Upper lobe of right lung (tissue), 1 donor: ENCODE data around the gene CDK18. TPM values are rescaled to one million over a fixed set of nuclear protein-coding genes. Genes with fewer than 3 reads are reported as not detected.

Source experiments
- ATAC-seq: fragments of 200-7000 bp; cut with Tn5 transposase; one replicate; pipeline ENCODE4 v1.9.1; 2020; ENCODE audit warnings: mild to moderate bottlenecking, moderate library complexity
- DNase-seq: peaks from one replicate; pipeline ENCODE4 v3.0.0-alpha.2; 2020
- H3K27ac ChIP-seq: fragments of 200-600 bp; one replicate; pipeline ENCODE4 v1.8.0; 2022
- H3K27me3 ChIP-seq: fragments of 200-600 bp; one replicate; pipeline ENCODE4 v1.8.0; 2022; ENCODE audit warnings: mild to moderate bottlenecking
- H3K36me3 ChIP-seq: fragments of 200-600 bp; one replicate; pipeline ENCODE4 v1.8.0; 2022
- H3K4me1 ChIP-seq: fragments of 200-600 bp; one replicate; pipeline ENCODE4 v1.8.0; 2022
- H3K4me3 ChIP-seq: fragments of 200-600 bp; one replicate; pipeline ENCODE4 v1.8.0; 2022; ENCODE audit warnings: mild to moderate bottlenecking
- H3K9me3 ChIP-seq: fragments of 200-600 bp; one replicate; pipeline ENCODE4 v1.8.0; 2022
- CTCF ChIP-seq: fragments of 200-600 bp; IDR thresholded peaks from one replicate; pipeline ENCODE4 v1.8.0; 2022; ENCODE audit warnings: antibody characterized with exemption
- intact Hi-C: fragments of 100-400 bp; cut with DNase I; formaldehyde crosslinking; loops from one replicate; pipeline ENCODE4 v1.11.0; 2022
- total RNA-seq: library from RNA; stranded (reverse); fragmentation: NEBNext Ultra II Directional; extraction: Animal tissue kit (Norgen Biotek cat#: 25700); gene quantifications from one replicate; pipeline ENCODE4 v1.2.1, GENCODE V29; 2021
- donor health status: DM: no; HTN: yes; CAD: no; lungs with severe emphysema.

CDK18 gene
- total RNA-seq, 1 donor from 2014 or later: 31.6 TPM

- intact Hi-C loops: no loop called here
- Histone ChIP-seq H3K27ac (no peak overlapping the region), H3K4me3 (no peak overlapping the region), H3K27me3 (no peaks in the 10 kb centered on the region), H3K4me1 (peaks cover 16% of the 10 kb centered on the region), H3K9me3 (no peaks in the 10 kb centered on the region), H3K36me3 (no peaks in the 10 kb centered on the region)
- ATAC-seq (no peak), DNase-seq (no peak)
- TF ChIP-seq CTCF: no peak
Observed at GRCh38 chr1:205510308-205510950, 6.0 kb downstream of the CDK18 start.

DNA sequence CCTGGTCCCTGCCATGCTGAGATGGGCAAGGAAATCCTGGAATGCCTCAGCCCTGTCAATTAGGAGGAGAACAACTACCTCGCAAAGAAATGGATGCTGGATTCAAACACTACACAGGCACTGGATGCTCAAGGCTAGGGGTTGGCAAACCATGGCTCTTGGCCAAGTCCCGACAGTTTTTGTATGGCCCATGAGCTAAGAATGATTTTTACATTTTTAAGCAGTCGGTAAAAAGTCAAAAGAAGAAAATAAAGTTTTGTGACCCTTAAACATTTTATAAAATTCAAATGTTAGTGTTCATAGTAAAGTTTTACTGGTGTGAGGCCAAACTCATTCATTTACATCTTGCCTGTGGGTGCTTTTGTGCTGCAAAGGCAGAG lies 6.5 kb downstream of the CDK18 start:
- intact Hi-C loops: no loop called here
- ATAC-seq (no peak), DNase-seq (no peak)
- Histone ChIP-seq H3K27ac (no peak overlapping the region), H3K9me3 (no peaks in the 10 kb centered on the region), H3K36me3 (no peaks in the 10 kb centered on the region), H3K27me3 (no peaks in the 10 kb centered on the region), H3K4me1 (peaks cover 14% of the 10 kb centered on the region), H3K4me3 (no peak overlapping the region)
- TF ChIP-seq CTCF: no peak

DNA sequence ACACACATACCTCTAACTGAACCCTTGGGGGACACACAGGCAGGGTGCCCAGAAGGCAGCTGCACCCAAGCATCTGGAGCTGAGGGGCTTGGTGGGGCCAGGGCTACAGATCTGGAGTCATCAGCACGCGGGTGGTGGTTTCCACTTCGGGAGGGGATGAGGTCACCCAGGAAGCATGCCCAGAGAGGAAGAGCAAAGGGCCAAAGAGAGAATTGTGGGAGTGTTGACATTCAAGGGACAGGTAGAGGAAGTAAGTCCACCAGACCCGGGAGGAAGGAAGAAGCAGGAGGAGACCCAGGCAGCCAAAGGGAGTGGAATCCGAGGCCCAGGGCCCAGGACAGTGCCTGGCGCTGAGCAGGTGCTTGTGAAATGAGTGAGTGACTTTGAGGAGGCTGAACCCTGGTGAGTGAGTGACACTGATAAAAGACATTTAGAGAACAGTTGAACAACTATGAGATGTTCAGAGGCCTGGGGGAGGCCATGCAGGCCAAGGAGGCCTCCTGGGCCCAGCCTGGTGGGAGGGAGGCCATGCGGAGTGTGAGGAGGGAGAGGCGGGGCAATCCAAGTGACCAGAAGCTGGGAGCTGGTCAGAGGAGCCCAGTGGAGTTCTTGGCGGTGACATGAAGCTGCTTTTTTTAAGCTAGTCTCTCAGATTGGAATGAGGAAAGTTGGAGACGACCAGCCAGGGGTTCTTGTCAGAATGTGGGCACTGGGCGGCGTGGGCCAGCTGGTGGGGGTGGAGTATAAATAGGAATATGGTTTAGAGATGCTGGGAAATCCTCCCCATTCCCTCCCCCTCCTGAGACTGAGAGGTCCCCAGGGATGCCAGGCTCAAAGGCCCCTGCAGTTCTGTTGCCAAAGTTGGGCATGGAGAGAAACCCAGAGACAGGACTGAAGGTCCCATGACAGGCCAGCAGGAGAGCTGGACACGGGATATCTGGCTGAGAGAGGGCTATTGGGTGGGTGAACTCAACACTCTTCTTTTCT lies 7.9 kb downstream of the CDK18 start:
- no peak for DNase-seq
- peak overlapping the region; percentile 30 for H3K27ac ChIP-seq
- H3K36me3 ChIP-seq: no peaks in the 10 kb centered on the region
- intact Hi-C loops: no loop called here
- no peaks in the 10 kb centered on the region for H3K9me3 ChIP-seq
- H3K4me1 ChIP-seq: peaks cover 18% of the 10 kb centered on the region
- H3K27me3 ChIP-seq: no peaks in the 10 kb centered on the region
- ATAC-seq: peak; percentile 68
- no peak overlapping the region for H3K4me3 ChIP-seq
- TF ChIP-seq CTCF: no peak

DNA sequence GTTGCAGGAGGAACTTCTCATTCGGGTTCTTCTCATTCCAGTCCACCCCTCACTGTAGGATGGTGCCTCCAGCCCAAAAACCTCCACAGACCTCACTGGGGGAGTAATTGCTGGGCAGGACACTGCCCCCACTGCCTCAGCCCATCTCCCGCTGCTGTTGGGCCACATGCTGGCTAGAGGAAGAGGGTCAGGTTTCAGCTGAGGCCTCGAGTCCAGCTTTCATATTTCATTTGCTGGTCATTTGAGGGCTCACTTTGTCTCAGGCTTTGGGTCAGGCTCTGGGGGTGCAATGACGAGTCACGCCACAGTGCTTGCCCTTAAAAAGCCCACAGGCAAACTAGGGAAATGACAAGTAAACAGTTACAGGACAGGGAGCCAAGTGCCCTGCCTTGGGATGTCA lies 9.3 kb downstream of the CDK18 start:
- Histone ChIP-seq H3K27me3 (no peaks in the 10 kb centered on the region), H3K4me1 (peaks cover 18% of the 10 kb centered on the region), H3K27ac (no peak overlapping the region), H3K4me3 (no peak overlapping the region), H3K36me3 (no peaks in the 10 kb centered on the region), H3K9me3 (no peaks in the 10 kb centered on the region)
- TF ChIP-seq CTCF: no peak
- DNase-seq (no peak), ATAC-seq (no peak)
- intact Hi-C loops: no loop called here

GRCh38 chr1:205514211-205515142 lies 10.0 kb downstream of the CDK18 start:
- Histone ChIP-seq H3K9me3 (no peaks in the 10 kb centered on the region), H3K27ac (no peak overlapping the region), H3K36me3 (no peaks in the 10 kb centered on the region), H3K4me3 (no peak overlapping the region), H3K4me1 (peaks cover 18% of the 10 kb centered on the region), H3K27me3 (no peaks in the 10 kb centered on the region)
- no peak for DNase-seq
- ATAC-seq: no peak
- intact Hi-C loops: no loop called here
- no peak for TF ChIP-seq CTCF
